HCT116 (cell line): ENCODE results near the gene TRMT13.

Experiments used
- ATF3 ChIP-seq: IDR thresholded peaks from 2 replicates; pipeline ENCODE4 v1.6.1; 2012
- CEBPB ChIP-seq: IDR thresholded peaks from 2 replicates; pipeline ENCODE4 v1.6.1; 2012; ENCODE audit warnings: low read depth
- CTCF ChIP-seq, 3 experiments: fragments of 200-600 bp in 1 of 3; sonication (generic) in 1 of 3; IDR thresholded peaks in 2 of 3; conservative IDR thresholded peaks in 1 of 3; 2 replicates each; pipeline ENCODE4 v1.5.1; 2012 to 2017; ENCODE audit warnings: low read depth in 2 of 3, low read length in 2 of 3, antibody characterized with exemption in 1 of 3, borderline replicate concordance in 1 of 3, control low read depth in 1 of 3, mild to moderate bottlenecking in 1 of 3, mixed read lengths in 1 of 3, mixed run types in 1 of 3, moderate library complexity in 1 of 3; ENCODE audit not compliant: insufficient read depth in 1 of 3
- ELF1 ChIP-seq: IDR thresholded peaks from 2 replicates; pipeline ENCODE4 v1.6.1; 2012; ENCODE audit warnings: low read depth, borderline replicate concordance
- EZH2 ChIP-seq: fragments of 200-600 bp; sonication (generic); IDR thresholded peaks from 2 replicates; pipeline ENCODE4 v1.6.1; 2017; ENCODE audit warnings: antibody characterized with exemption, mixed run types
- POLR2A ChIP-seq: IDR thresholded peaks from 2 replicates; pipeline ENCODE4 v1.7.0; 2011; ENCODE audit warnings: borderline replicate concordance; ENCODE audit not compliant: insufficient read depth, insufficient read length; ENCODE audit errors: extremely low read depth
- POLR2AphosphoS5 ChIP-seq: IDR thresholded peaks from 2 replicates; pipeline ENCODE4 v1.6.1; 2011; ENCODE audit warnings: mild to moderate bottlenecking, low read depth, low read length, moderate library complexity
- SIN3A ChIP-seq: IDR thresholded peaks from 2 replicates; pipeline ENCODE4 v1.6.1; 2012; ENCODE audit warnings: low read depth
- SRF ChIP-seq: IDR thresholded peaks from 2 replicates; pipeline ENCODE4 v1.6.1; 2012; ENCODE audit warnings: low read depth
- TCF7L2 ChIP-seq: IDR thresholded peaks from 2 replicates; pipeline ENCODE4 v1.7.0; 2011; ENCODE audit warnings: borderline replicate concordance, inconsistent platforms; ENCODE audit not compliant: insufficient read depth, insufficient read length; ENCODE audit errors: extremely low read depth
- ZBTB33 ChIP-seq: IDR thresholded peaks from 2 replicates; pipeline ENCODE4 v1.6.1; 2011; ENCODE audit warnings: mild to moderate bottlenecking, low read length, moderate library complexity; ENCODE audit not compliant: insufficient replicate concordance; ENCODE audit errors: extremely low read depth
- ZNF274 ChIP-seq: fragments of 200-500 bp; sonication (Bioruptor generic); IDR thresholded peaks from 2 replicates; pipeline ENCODE4 v1.6.1; 2014; ENCODE audit warnings: mild to moderate bottlenecking, low read depth, low read length, inconsistent platforms
- TF ChIP-seq, protein P1 (sequence below): IDR thresholded peaks from 2 replicates; pipeline ENCODE4 v1.6.1; 2012; ENCODE audit warnings: low read depth

DNA sequence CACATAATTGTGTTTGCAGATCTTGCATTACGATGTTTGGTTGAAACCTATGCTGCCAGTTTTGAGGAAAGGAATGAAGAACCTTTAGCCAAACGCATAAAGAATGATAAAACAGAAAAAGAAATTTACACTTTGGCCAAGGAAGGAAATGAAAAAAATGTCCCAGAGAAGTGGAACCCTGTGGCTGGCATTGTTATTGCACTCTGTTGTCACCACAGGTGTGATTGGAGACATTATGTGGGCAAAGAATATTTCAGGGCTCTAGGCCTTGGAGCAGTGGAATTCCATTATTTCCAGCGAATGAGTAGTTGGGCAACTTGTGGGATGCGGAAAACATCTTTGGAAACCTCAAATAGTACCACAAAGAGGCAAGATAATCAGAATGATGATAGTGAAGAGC is 14.9 kb downstream of the TRMT13 start:
- no peak for TF ChIP-seq POLR2AphosphoS5
- TF ChIP-seq SRF, result no peak
- TF ChIP-seq CTCF (IDR thresholded peaks at IDR 0.05 in 2 of 3, conservative IDR thresholded peaks at IDR 0.05 in 1 of 3; ENCODE audit: borderline replicate concordance in 1 of 3, insufficient read depth in 1 of 3, low read depth in 2 of 3, low read length in 2 of 3), result peak in 1 of 3 experiments; percentile 23; a peak in 1 of 6 replicates
- no peak for TF ChIP-seq POLR2A
- TF ChIP-seq EZH2, result no peak
- TF ChIP-seq TCF7L2, result no peak
- TF ChIP-seq ELF1, result no peak
- TF ChIP-seq ZNF274, result no peak
- TF ChIP-seq ZBTB33, result no peak
- no peak for TF ChIP-seq CEBPB
- TF ChIP-seq ATF3, result no peak
- TF ChIP-seq, protein P1, sequence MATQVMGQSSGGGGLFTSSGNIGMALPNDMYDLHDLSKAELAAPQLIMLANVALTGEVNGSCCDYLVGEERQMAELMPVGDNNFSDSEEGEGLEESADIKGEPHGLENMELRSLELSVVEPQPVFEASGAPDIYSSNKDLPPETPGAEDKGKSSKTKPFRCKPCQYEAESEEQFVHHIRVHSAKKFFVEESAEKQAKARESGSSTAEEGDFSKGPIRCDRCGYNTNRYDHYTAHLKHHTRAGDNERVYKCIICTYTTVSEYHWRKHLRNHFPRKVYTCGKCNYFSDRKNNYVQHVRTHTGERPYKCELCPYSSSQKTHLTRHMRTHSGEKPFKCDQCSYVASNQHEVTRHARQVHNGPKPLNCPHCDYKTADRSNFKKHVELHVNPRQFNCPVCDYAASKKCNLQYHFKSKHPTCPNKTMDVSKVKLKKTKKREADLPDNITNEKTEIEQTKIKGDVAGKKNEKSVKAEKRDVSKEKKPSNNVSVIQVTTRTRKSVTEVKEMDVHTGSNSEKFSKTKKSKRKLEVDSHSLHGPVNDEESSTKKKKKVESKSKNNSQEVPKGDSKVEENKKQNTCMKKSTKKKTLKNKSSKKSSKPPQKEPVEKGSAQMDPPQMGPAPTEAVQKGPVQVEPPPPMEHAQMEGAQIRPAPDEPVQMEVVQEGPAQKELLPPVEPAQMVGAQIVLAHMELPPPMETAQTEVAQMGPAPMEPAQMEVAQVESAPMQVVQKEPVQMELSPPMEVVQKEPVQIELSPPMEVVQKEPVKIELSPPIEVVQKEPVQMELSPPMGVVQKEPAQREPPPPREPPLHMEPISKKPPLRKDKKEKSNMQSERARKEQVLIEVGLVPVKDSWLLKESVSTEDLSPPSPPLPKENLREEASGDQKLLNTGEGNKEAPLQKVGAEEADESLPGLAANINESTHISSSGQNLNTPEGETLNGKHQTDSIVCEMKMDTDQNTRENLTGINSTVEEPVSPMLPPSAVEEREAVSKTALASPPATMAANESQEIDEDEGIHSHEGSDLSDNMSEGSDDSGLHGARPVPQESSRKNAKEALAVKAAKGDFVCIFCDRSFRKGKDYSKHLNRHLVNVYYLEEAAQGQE, result no peak
- TF ChIP-seq SIN3A, result no peak
